Activated naive CD8-positive, alpha-beta T cell treated with anti-CD3 and anti-CD28 coated beads, Interleukin-2, amount 10 ng/mL, durations not matched to agents 7 days and 5 days (primary cell): ENCODE data around the gene CTXN1. TPM values are rescaled to one million over a fixed set of nuclear protein-coding genes. Genes with fewer than 3 reads are reported as not detected.
A peak's percentile ranks its signal among the peaks of the same experiment; 100 is the strongest.
"Not testable (repeated sequence)": the region's sequence is repeated elsewhere in the genome, so short reads cannot be mapped to it uniquely, and the experiment has no call there.

Source experiments
- ATAC-seq: fragments of 150-1000 bp; cut with Tn5 transposase; one replicate; pipeline ENCODE4 v1.10.0; 2021; ENCODE audit warnings: low read depth, moderate library complexity
- POLR2A ChIA-PET: fragments of 350-600 bp; sonication (Branson Sonifier 250); formaldehyde crosslinking; loops from one replicate; lab custom pipeline; 2021; ENCODE audit warnings: antibody characterized with exemption; lab: Charles Lee
- DNase-seq: peaks from one replicate; pipeline ENCODE4 v3.0.0; 2021
- H3K27ac Mint-ChIP-seq: one replicate; pipeline ENCODE4 v1.8.0; 2022; ENCODE audit warnings: mild to moderate bottlenecking, mixed read lengths
- H3K27me3 Mint-ChIP-seq: one replicate; pipeline ENCODE4 v1.8.0; 2022; ENCODE audit warnings: mild to moderate bottlenecking, moderate library complexity, mixed read lengths
- H3K36me3 Mint-ChIP-seq: one replicate; pipeline ENCODE4 v1.8.0; 2021; ENCODE audit warnings: mild to moderate bottlenecking, mixed read lengths
- H3K4me1 Mint-ChIP-seq: one replicate; pipeline ENCODE4 v1.8.0; 2021; ENCODE audit warnings: mixed read lengths
- H3K4me3 Mint-ChIP-seq: one replicate; pipeline ENCODE4 v1.8.0; 2022; ENCODE audit warnings: mild to moderate bottlenecking, moderate library complexity, mixed read lengths
- H3K9me3 Mint-ChIP-seq: one replicate; pipeline ENCODE4 v1.8.0; 2021; ENCODE audit warnings: mixed read lengths
- total RNA-seq, 2 experiments: library from RNA; stranded (reverse); gene quantifications; one replicate each; pipeline ENCODE4 v1.2.3, GENCODE V29; 2021

The CTXN1 gene
- total RNA-seq, 2 experiments from 2014 or later, result not detected

- H3K27ac Mint-ChIP-seq, result peak overlapping the region; percentile 81
- POLR2A ChIA-PET, result interaction anchor here (0.7 to 1.9 kb wide), 3 partner anchors 9 to 24 kb away, joined by 3 to 4 read pairs (median 3); partner anchors contain the start of genes MAP2K7 and TIMM44
- no peaks in the 10 kb centered on the region for H3K9me3 Mint-ChIP-seq
- H3K4me1 Mint-ChIP-seq, result peaks cover 22% of the 10 kb centered on the region
- peaks cover 43% of the 10 kb centered on the region for H3K27me3 Mint-ChIP-seq
- peaks cover 2% of the 10 kb centered on the region for H3K36me3 Mint-ChIP-seq
- no peak for DNase-seq
- no peak for ATAC-seq
- H3K4me3 Mint-ChIP-seq, result peak overlapping the region; percentile 82
These were observed 7.1 kb downstream of the CTXN1 start for GRCh38 chr19:7918615-7919421.

GRCh38 chr19:7918062-7918614 lies 7.8 kb downstream of the CTXN1 start:
- not testable (repeated sequence) for H3K36me3 Mint-ChIP-seq, ATAC-seq, H3K27ac Mint-ChIP-seq, H3K9me3 Mint-ChIP-seq, DNase-seq
- Mint-ChIP-seq H3K4me1 (peaks cover 22% of the 10 kb centered on the region), H3K4me3 (peak overlapping the region; percentile 61), H3K27me3 (peaks cover 43% of the 10 kb centered on the region)
- POLR2A ChIA-PET, result interaction anchor here (0.6 to 1.9 kb wide), 3 partner anchors 15 to 25 kb away, joined by 3 to 4 read pairs (median 4); partner anchors contain the start of genes MAP2K7 and TIMM44

- POLR2A ChIA-PET, result interaction anchor here (0.6 to 1.9 kb wide), 4 partner anchors 14 to 26 kb away, joined by 3 to 4 read pairs (median 4); partner anchors contain the start of genes MAP2K7 and TIMM44
- ATAC-seq (peak; percentile 11), DNase-seq (peak; percentile 73)
- Mint-ChIP-seq H3K9me3 (no peaks in the 10 kb centered on the region), H3K27me3 (peaks cover 43% of the 10 kb centered on the region), H3K27ac (peak overlapping the region; percentile 38), H3K4me1 (peaks cover 22% of the 10 kb centered on the region), H3K4me3 (peak overlapping the region; percentile 78), H3K36me3 (peaks cover 5% of the 10 kb centered on the region)
These were observed 8.5 kb downstream of the CTXN1 start for GRCh38 chr19:7917267-7918061.

- Mint-ChIP-seq H3K9me3 (no peaks in the 10 kb centered on the region), H3K27me3 (peaks cover 43% of the 10 kb centered on the region), H3K36me3 (peaks cover 6% of the 10 kb centered on the region), H3K4me3 (peak overlapping the region; percentile 78), H3K4me1 (peaks cover 20% of the 10 kb centered on the region), H3K27ac (peak overlapping the region; percentile 56)
- no peak for ATAC-seq
- no peak for DNase-seq
- POLR2A ChIA-PET, result interaction anchor here (0.9 kb wide), 1 partner anchor 13 kb away, joined by 4 read pairs; the partner anchor contains the start of gene MAP2K7
These were observed 9.0 kb downstream of the CTXN1 start for GRCh38 chr19:7916955-7917266.

- H3K4me1 Mint-ChIP-seq, result peaks cover 18% of the 10 kb centered on the region
- peaks cover 7% of the 10 kb centered on the region for H3K36me3 Mint-ChIP-seq
- H3K4me3 Mint-ChIP-seq, result peak overlapping the region; percentile 78
- peak; percentile 9 for ATAC-seq
- H3K27ac Mint-ChIP-seq, result no peak overlapping the region
- peaks cover 43% of the 10 kb centered on the region for H3K27me3 Mint-ChIP-seq
- H3K9me3 Mint-ChIP-seq, result no peaks in the 10 kb centered on the region
- POLR2A ChIA-PET, result interaction anchor here (1.2 kb wide), 1 partner anchor 13 kb away, joined by 6 read pairs; the partner anchor contains the start of gene MAP2K7
- DNase-seq, result peak; percentile 78
These were observed 9.6 kb downstream of the CTXN1 start for GRCh38 chr19:7916103-7916954.

GRCh38 chr19:7915250-7916102 lies 10.5 kb downstream of the CTXN1 start:
- POLR2A ChIA-PET, result interaction anchor here (1.2 kb wide), 1 partner anchor 12 kb away, joined by 6 read pairs; the partner anchor contains the start of gene MAP2K7
- Mint-ChIP-seq H3K27ac (no peak overlapping the region), H3K36me3 (peaks cover 10% of the 10 kb centered on the region), H3K27me3 (peaks cover 43% of the 10 kb centered on the region), H3K4me3 (peak overlapping the region; percentile 57), H3K9me3 (no peaks in the 10 kb centered on the region), H3K4me1 (peaks cover 15% of the 10 kb centered on the region)
- ATAC-seq, result no peak
- DNase-seq, result no peak

GRCh38 chr19:7914598-7915045 lies 11.3 kb downstream of the CTXN1 start, which contains the start of gene TGFBR3L:
Gene TGFBR3L, plus strand, starts transcription at chr19:7914830.
- H3K4me1 Mint-ChIP-seq, result peaks cover 10% of the 10 kb centered on the region

GRCh38 chr19:7914099-7914498 lies 11.8 kb downstream of the CTXN1 start:
- no peak for ATAC-seq
- Mint-ChIP-seq H3K27ac (no peak overlapping the region), H3K36me3 (peaks cover 10% of the 10 kb centered on the region), H3K9me3 (no peaks in the 10 kb centered on the region), H3K27me3 (peaks cover 34% of the 10 kb centered on the region), H3K4me3 (no peak overlapping the region), H3K4me1 (peaks cover 8% of the 10 kb centered on the region)
- no peak for DNase-seq
- POLR2A ChIA-PET, result no interaction called here

More at GRCh38 chr19:7914598-7915045, 11.3 kb downstream of the CTXN1 start, which contains the start of gene TGFBR3L:
- POLR2A ChIA-PET, result no interaction called here
- no peak for ATAC-seq
- no peak for DNase-seq
- peaks cover 10% of the 10 kb centered on the region for H3K36me3 Mint-ChIP-seq
- H3K27ac Mint-ChIP-seq, result no peak within 1 kb of the TSS
- H3K9me3 Mint-ChIP-seq, result no peaks in the 10 kb centered on the region
- peak within 1 kb of the TSS; percentile 57 for H3K4me3 Mint-ChIP-seq
- peaks cover 38% of the 10 kb centered on the region for H3K27me3 Mint-ChIP-seq

GRCh38 chr19:7913652-7914051 lies 12.3 kb downstream of the CTXN1 start:
- no peak for ATAC-seq
- Mint-ChIP-seq H3K4me1 (peaks cover 8% of the 10 kb centered on the region), H3K27me3 (peaks cover 31% of the 10 kb centered on the region)

GRCh38 chr19:7912697-7913564 lies 13.0 kb downstream of the CTXN1 start:
- no peak overlapping the region for H3K27ac Mint-ChIP-seq
- peaks cover 24% of the 10 kb centered on the region for H3K27me3 Mint-ChIP-seq
- POLR2A ChIA-PET, result interaction anchor here (1.8 kb wide), 1 partner anchor 9 kb away, joined by 5 read pairs; the partner anchor contains the start of gene MAP2K7
- H3K4me1 Mint-ChIP-seq, result peaks cover 5% of the 10 kb centered on the region
- no peak for DNase-seq
- H3K4me3 Mint-ChIP-seq, result no peak overlapping the region
- H3K9me3 Mint-ChIP-seq, result no peaks in the 10 kb centered on the region
- ATAC-seq, result no peak
- peaks cover 9% of the 10 kb centered on the region for H3K36me3 Mint-ChIP-seq

More at GRCh38 chr19:7913652-7914051, 12.3 kb downstream of the CTXN1 start:
- Mint-ChIP-seq H3K27ac (no peak overlapping the region), H3K36me3 (peaks cover 10% of the 10 kb centered on the region), H3K4me3 (no peak overlapping the region), H3K9me3 (no peaks in the 10 kb centered on the region)
- POLR2A ChIA-PET, result no interaction called here
- DNase-seq, result no peak
